ENCODE results near the gene PPP2R5B. TPM values are rescaled to one million over a fixed set of nuclear protein-coding genes. Genes with fewer than 3 reads are reported as not detected.

The PPP2R5B gene
- total RNA-seq, 2 experiments from 2014 or later = 8.6 to 16.2 TPM

GRCh38 chr11:64933935-64934681 is 9.6 kb downstream of the PPP2R5B start:
- POLR2A ChIA-PET = interaction anchor here (1.2 kb wide), 1 partner anchor 31 kb away, joined by 4 read pairs; no protein-coding TSS in a partner anchor
- BruUV-seq (replicated peaks) = no TSS peak
- no peak overlapping the region for H3K27ac ChIP-seq (ENCODE audit: low read depth, low read length, poor library complexity, severe bottlenecking)

GRCh38 chr11:64934682-64935358 is 10.3 kb downstream of the PPP2R5B start:
- H3K27ac ChIP-seq (ENCODE audit: low read depth, low read length, poor library complexity, severe bottlenecking) = no peak overlapping the region
- no peaks in the 10 kb centered on the region for H3K4me1 ChIP-seq (ENCODE audit: insufficient read depth, low read length, poor library complexity, severe bottlenecking)
- no TSS peak for BruUV-seq (replicated peaks)
- intact Hi-C loops (cut with micrococcal nuclease; ENCODE audit: unreplicated experiment) = no loop called here
- no peaks in the 10 kb centered on the region for H3K9me3 ChIP-seq (ENCODE audit: low read length)
- H3K36me3 ChIP-seq (ENCODE audit: insufficient read depth, low read length) = peaks cover 11% of the 10 kb centered on the region; the same call in 1 of the 2 replicates
- H3K4me2 ChIP-seq (ENCODE audit: low read length) = no peak overlapping the region
- no peak for DNase-seq (ENCODE audit: low spot score)
- no peak overlapping the region for H2AFZ ChIP-seq (ENCODE audit: low read length)
- ChIA-PET POLR2A (no interaction called here), CTCF (ENCODE audit: unreplicated experiment) (interaction anchor here (1.3 kb wide), 1 partner anchor 9 kb away, joined by 3 read pairs; no protein-coding TSS in a partner anchor)
- no peaks in the 10 kb centered on the region for H3K79me2 ChIP-seq (ENCODE audit: insufficient read depth, low read depth, low read length)
- H4K20me1 ChIP-seq (ENCODE audit: insufficient read depth, low read length) = no peaks in the 10 kb centered on the region
- H3K9me2 ChIP-seq (ENCODE audit: insufficient read depth, low read length) = no peaks in the 10 kb centered on the region
- H3K4me3 ChIP-seq (ENCODE audit: low read depth, low read length, poor library complexity, severe bottlenecking) = no peak overlapping the region
- TF ChIP-seq CTCF (conservative IDR thresholded peaks at IDR 0.05; ENCODE audit: low read length) = no peak
- no peak for TF ChIP-seq EZH2phosphoT487 (IDR thresholded peaks at IDR 0.05; ENCODE audit: borderline replicate concordance, low read depth, low read length)

More at GRCh38 chr11:64933935-64934681, 9.6 kb downstream of the PPP2R5B start:
- no peaks in the 10 kb centered on the region for H3K9me2 ChIP-seq (ENCODE audit: insufficient read depth, low read length)
- no peaks in the 10 kb centered on the region for H3K79me2 ChIP-seq (ENCODE audit: insufficient read depth, low read depth, low read length)
- TF ChIP-seq EZH2phosphoT487 (IDR thresholded peaks at IDR 0.05; ENCODE audit: borderline replicate concordance, low read depth, low read length) (no peak), CTCF (conservative IDR thresholded peaks at IDR 0.05; ENCODE audit: low read length) (no peak)
- H3K4me2 ChIP-seq (ENCODE audit: low read length) = no peak overlapping the region
- no peak overlapping the region for H3K4me3 ChIP-seq (ENCODE audit: low read depth, low read length, poor library complexity, severe bottlenecking)
- H3K9me3 ChIP-seq (ENCODE audit: low read length) = no peaks in the 10 kb centered on the region
- H3K4me1 ChIP-seq (ENCODE audit: insufficient read depth, low read length, poor library complexity, severe bottlenecking) = no peaks in the 10 kb centered on the region
- no peaks in the 10 kb centered on the region for H4K20me1 ChIP-seq (ENCODE audit: insufficient read depth, low read length)
- CTCF ChIA-PET (ENCODE audit: unreplicated experiment) = interaction anchor here (1.3 kb wide), 1 partner anchor 8 kb away, joined by 3 read pairs; no protein-coding TSS in a partner anchor
- no peak overlapping the region for H2AFZ ChIP-seq (ENCODE audit: low read length)
- no peak for DNase-seq (ENCODE audit: low spot score)
- H3K36me3 ChIP-seq (ENCODE audit: insufficient read depth, low read length) = peaks cover 11% of the 10 kb centered on the region; the same call in 1 of the 2 replicates
- intact Hi-C loops (cut with micrococcal nuclease; ENCODE audit: unreplicated experiment) = no loop called here

Measured in OCI-LY7 (cell line).